ENCODE measurements around the gene MLLT1.

The MLLT1 gene

GRCh38 chr19:6233827-6234511 lies 45.8 kb downstream of the MLLT1 start:
- peak; percentile 24 for DNase-seq

- DNase-seq, result no peak
These were observed 46.5 kb downstream of the MLLT1 start for GRCh38 chr19:6233056-6233826.

GRCh38 chr19:6232601-6233055 lies 47.1 kb downstream of the MLLT1 start:
- DNase-seq, result no peak

GRCh38 chr19:6230991-6231448 lies 48.8 kb downstream of the MLLT1 start:
- no peak for DNase-seq

DNA sequence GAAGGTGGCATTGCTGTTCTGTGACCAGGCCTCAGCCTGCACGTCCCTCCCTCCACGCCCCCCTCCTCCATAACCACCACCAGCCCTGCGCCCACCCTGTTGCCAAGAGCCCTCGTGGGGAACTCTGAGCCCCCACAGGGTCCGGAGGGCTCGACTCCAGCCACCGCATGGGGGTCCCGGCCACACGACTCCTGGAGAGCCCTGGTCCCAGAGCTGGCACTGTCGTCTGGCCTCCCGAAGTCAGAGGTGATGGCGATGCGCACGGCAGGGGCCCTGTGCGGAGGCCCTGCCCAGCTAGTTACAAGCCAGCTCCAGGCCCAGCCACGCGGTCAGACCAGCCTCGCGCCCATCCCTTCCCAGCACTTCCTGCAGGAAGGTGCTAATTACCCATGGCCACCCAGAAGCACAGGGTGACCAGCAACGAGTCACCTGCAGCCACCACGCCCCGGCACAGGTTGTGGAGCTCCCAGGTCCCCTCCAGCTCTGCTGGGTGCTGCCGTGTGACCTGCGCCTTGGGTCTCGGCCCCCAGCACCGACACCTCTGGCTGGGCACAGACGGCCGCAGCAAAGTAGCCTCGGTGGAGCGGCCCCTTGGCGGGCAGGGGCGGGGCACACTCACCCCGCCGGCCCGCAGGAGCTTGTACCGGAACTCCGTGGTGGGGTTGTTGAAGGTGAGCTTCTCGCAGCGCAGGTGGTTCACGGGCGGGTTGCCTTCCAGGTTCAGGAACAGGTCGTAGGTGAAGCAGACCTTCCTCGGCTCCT lies 49.6 kb downstream of the MLLT1 start:
- DNase-seq, result no peak

DNA sequence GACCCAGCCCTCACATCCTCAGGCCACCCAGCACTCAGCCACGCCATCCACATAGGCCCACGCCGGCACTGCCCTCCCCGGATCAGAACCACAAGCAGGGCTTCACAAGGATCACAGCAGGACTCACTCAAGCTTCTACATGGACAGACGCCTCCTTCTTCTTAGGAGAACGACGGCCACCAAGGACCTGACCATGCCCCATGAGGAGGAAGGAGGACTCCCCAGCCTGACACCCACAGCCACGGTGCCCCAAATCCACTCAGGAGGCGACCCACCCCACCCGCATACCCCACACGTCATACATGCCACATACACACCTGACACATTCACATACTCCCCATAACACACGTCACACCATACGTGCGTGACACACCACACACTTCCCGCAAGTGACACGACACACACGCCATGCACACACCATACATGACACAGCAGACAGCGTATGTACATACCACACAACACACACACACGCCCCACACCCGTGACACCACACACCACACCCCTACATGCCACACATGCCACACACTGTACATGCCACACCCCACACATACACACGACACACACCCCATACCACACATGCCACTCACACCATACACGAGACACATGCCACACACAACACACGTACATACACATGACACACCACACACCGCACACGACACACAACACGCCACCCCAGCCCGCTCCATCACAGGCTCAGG lies 50.4 kb downstream of the MLLT1 start:
- no peak for DNase-seq

DNA sequence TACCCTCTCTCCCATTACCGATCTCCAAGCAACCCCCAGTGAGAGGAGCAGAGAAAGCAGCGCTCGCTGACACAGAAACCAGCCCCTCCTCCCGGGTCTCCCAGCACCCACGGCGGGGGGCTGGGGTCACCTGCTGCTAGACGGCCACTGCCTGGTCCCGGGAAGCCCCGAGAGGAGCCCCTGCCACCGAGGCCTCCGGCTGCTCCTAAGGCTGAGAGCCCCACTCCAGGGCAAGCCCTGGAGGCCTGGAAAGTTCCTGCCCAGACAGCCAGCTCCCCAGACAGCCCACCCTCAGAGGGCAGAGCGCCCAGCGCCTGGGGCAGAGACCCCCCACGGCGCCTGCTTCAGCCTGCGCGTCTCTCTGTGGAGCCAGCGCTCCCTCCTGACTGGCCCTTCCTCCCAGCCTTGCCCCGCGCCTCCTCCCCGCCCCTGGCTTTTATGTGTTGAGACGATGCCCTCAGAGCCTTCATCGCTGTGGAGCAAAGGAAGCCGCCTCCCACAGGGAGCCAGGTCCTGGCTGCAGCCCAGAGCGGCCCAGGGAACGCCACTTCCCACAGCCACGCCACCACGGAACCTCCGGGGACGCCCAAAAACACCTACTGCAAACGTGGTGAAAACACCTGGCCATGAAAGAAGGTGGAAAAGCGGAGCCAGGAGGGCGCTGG lies 51.1 kb downstream of the MLLT1 start:
- no peak for DNase-seq

DNA sequence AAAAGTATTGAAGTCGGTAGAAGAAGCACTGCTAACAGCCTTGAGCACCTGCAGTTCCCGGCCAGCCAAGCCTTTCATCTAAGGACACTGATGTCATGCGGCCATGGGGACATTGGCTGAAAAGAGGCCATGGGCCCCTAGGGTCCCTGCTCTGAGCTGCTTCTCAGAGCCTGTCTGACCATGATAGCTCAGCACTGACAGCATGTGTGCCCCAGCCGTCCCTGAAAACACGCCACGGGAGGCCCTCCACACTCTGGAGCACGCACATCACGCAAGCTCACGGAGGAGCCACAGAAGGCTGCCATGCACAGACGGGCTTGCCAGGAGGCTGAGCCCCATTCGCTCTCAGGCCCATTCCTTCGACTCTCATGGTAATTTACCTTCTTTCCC lies 51.8 kb downstream of the MLLT1 start:
- no peak for DNase-seq

- no peak for DNase-seq
These were observed 52.4 kb downstream of the MLLT1 start for GRCh38 chr19:6227156-6227935.

- no peak for DNase-seq
These were observed 53.2 kb downstream of the MLLT1 start for GRCh38 chr19:6226444-6227155.

DNA sequence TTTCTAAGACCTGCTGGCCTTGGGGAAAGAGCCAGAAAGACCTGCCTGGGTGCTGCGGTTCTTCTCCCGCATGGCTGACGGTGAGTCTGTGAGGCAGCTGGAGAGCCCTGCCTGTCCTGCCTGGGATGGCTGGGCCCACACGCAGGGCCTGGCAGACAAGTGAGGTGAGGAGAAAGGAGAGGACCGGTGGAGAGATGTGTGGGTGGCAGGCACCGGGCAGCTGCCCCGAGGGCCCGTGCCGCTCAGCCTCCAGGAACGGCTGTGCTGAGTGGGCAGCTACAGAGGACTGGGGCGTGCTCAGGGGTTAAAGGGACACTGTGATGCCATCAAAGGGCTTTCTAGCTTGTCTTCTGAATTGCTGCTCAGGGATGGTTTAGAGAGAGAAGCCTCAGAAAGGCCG lies 53.8 kb downstream of the MLLT1 start:
- no peak for DNase-seq

- no peak for DNase-seq
These were observed 54.4 kb downstream of the MLLT1 start for GRCh38 chr19:6225232-6225865.

GRCh38 chr19:6224308-6224675 lies 55.5 kb downstream of the MLLT1 start:
- no peak for DNase-seq

DNA sequence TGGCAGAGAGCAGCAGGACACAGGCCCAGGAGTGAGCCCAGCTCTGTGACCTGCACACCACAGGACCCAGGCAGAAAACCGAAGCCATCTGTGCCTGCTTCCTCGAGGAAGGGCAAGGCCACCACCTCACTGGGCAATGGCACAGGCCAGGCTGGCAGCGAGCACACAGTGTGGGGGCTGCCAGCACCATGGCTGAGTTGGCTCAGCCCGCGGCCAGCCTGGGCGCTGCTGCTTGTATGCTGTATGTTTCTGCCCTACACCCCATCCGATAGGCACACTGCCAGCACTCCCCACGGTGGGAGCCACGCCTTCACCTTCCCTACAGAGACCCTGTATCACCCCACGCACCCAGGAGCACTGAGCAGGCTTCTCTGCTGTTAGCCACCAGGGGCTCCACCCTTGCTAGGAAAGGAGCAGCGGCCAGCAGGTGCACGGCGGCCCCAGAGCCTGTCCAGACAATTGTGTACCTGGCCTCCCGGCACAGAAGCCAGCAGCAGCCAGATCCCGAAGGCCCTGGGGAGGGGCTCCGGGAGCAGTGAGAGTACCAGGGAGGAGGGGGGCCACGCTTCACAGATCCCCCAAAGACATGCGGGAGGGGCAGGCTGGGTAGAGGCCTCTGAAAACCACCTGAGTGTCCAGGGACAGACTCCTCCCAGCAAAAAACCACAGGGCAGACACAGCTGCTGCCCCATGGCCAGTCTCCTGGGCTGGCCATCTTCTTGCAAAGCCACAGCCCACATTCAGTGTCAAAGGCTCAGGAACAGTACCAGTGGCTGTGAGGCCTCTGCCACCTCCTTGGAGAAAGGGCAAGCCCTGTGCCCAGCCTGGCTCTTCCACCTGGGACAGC lies 56.1 kb downstream of the MLLT1 start:
- no peak for DNase-seq

- DNase-seq, result no peak
These were observed 56.9 kb downstream of the MLLT1 start for GRCh38 chr19:6222884-6223283.

GRCh38 chr19:6221878-6222746 lies 57.7 kb downstream of the MLLT1 start:
- no peak for DNase-seq

- DNase-seq, result no peak
These were observed 58.4 kb downstream of the MLLT1 start for GRCh38 chr19:6221220-6221877.

Data from NCI-H82 (cell line).